Stimulated activated CD4-positive, alpha-beta T cell treated with anti-CD3 and anti-CD28 coated beads, Interleukin-15, amount 100 ng/mL, for 1 hour (primary cell): ENCODE results near the gene KCNN3.

ENCODE experiments used
- DNase-seq, 2 donors: peaks; one replicate each; pipeline ENCODE4 v3.0.0-alpha.2; 2020; ENCODE audit warnings: low read depth in 1 of 2, low spot score in 1 of 2

The KCNN3 gene

DNA sequence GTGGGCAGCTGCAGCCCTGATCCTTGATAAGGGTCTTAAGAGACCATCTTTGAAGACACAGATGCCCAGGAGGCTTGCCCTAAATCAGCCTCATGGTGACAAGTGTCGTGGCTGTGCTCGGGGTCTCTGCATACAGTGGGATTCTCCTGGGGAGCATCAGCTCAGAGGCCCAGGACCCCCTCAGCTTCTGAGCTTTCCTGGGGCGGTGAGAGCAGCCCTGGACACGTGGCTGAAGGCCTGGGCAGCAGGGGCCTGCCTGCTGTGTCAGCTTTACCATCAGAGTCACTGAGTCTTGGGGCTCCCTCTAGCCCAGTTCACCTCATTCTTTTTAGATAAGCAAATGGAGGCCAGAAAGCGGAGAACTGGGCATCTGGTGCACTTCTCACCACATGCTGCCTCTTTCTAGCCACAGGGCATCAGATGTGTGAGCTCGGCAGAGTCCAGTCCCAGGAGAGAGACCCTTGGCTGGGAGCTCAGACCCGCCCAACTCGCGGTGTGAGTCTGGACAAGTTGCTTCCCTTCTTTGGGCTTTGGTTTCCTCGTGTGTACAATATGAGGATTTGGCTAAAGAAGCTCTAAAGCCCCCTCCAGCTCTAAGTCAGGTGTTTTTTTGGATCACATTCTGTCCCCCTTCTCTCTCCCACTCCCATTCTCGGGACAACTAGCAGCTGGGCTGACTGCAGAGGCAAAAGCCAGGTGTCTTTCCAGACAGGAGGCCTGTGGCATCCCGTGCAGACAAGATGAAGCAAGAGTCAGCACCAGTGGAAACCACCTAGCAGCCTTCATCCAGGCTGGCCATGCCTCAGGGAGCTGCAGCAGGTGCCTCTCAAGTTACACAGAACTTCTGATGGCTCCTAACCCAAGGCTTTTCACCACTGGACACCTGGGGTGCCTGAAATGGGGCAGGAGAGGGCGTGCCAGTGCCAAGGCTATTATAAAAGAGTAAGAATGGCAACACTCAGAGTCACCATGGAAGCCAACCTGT, 119.1 kb downstream of the KCNN3 start:
- DNase-seq: no peak

DNA sequence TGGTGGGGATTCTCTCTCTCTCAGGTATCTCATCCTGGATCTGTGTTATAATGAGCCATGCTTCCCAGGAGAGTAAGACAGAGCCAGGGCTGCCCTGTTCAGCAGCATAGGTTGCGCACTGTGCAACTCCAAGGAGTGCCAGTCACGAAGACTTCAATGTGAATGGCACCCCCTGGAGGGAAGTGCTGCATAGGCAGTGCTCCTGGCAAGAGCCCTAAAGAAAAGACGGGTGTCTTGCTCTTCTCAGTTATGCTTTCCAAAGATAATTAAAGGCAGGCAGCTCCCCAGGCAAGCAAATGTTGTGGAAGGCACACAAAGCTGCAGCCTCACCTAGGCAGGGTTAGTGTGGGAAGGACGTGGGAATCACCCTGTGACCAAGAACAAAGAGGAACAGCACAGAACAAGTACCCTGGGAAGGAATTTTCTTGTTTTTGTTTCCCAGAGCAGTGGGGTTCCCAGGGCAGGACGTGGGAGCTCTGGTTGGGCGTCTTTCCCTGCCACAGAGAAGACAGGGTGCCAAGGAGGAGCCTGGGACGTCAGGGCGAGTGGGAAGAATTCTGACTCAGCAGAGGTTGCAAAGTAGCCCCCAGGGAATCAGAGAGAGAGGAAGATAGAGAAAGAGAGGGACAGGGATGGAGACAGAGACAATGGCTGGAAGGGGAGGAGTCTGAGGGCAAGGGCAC, 120.9 kb downstream of the KCNN3 start:
- DNase-seq: no peak

DNA sequence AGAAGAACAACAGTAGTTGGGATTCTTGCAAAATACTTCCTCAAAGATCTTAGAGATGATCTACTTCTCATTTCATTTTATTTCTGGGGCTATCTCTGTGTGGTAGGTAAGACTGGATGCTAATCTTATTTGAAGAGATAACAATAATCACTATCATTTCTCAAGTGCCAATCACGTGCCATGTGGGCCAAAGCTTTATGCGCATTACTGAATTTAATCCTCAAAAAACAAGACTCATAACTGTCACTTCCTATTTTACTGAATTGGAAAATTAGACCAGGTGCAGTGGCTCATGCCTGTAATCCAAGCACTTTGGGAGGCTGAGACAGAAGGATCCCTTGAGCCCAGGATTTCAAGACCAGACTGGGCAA, 121.7 kb downstream of the KCNN3 start:
- no peak for DNase-seq

DNA sequence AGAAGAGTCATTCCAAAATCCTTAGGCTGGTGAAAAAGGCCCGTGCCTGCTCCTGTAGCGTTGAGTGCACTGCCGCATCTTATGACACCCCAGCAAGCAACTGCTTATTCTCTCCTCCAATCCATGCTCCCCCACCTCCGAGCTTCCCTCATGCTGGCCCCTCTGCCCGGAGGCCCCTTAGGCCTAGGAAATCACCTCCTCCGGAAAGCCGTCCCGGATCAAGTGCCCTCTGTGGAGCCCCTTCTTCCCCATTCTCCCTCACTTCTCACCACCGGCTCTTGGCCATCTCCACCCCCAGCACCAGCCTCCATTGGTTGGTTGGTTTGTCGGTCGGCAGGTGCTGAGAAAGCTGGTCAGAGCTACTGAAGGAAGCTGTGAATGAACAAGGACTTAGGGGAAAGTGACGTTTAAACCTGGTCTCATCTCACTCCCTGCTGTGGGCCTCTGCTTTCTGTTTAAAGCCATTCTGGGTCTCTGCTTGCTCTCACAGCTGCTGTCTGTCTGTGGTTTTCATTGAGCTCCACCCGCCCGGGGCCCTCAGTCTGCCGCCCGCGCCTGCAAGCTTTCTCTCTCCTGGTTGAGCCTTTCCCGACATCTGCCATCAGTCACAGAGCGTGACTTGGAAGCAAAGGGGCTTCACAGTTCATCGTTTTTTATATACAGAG, 122.2 kb downstream of the KCNN3 start:
- peak; percentile 15 to 29 for DNase-seq

DNA sequence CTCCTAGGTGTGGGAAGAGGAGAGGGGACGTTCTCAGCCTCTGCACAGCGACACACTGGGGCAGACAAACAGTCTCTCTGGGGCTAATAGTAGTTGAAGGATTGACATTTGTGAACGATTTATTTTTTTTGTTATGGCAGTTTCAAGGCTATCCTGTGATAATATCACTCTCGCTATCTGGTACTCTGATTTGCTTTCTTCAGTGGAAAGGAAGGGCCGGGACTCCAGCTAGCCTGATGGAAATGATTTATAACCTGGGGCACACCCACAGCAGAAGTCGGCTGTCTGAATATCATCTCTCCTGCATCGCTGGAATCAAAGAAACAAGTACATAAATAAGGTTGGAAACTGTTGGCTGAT, 122.7 kb downstream of the KCNN3 start:
- no peak for DNase-seq

DNA sequence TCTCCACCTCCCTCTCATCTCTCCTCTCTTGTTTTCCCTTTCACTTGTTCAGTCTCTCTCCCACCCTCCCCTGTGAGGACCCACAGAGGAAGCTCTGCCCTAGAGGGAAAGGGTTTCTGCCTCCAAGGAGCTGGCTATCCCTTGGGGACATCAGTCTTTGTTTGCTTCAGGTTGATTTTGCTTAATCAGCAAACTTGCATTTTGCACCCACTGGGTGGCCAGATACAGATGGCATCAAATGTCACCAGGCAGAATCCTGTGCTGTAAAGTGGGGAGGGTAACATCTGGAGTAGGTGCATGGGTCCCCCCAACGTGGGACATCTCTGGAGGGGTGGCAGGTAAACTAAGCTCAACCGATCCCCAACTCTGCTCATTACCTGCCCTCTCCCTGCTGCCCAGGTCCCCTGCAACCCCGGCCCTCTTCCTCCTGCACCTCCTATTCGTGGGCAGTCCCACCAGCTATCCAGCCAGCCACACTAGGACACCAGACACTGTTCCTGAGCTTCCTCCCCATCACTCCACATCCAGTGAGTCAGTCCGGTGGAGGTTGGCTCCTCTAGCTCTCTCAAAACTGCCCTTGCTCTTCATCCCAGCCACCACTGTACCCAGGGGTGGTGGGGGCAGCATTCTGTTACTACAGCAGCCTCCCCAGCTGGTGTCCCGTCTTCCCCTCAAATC, 123.3 kb downstream of the KCNN3 start:
- no peak for DNase-seq

DNA sequence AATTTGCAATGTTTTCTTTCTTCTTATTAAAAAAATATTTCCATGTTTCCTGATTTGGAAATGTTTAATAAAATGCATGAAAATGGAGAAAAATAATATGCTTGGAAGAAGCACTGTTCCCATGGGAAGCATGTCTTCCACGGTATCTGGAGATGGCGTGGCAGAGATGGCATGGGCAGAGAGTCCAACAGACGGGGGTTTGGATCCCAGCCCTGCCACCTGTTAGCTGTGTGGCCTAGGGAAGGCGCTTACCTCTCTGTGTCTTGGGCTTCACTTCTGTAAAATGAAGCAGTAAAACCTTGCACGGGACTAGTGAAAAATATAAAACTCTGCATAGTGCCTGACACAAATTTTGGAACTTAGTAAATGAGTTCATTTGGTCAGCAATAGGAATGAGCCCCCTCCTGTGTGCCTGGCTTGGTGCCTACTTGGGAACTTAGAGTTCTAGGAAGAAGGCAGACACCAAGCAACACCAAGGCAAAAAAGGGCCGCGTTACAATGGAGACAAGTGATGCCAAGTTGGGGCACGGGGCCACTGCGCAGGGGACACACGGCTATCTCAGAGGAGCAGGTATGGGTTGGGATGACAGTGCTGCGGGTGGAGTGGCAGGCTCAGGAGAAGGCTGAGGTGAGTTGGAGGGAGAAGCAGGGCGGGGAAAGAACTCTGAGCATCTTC, 124.2 kb downstream of the KCNN3 start:
- DNase-seq: no peak

DNA sequence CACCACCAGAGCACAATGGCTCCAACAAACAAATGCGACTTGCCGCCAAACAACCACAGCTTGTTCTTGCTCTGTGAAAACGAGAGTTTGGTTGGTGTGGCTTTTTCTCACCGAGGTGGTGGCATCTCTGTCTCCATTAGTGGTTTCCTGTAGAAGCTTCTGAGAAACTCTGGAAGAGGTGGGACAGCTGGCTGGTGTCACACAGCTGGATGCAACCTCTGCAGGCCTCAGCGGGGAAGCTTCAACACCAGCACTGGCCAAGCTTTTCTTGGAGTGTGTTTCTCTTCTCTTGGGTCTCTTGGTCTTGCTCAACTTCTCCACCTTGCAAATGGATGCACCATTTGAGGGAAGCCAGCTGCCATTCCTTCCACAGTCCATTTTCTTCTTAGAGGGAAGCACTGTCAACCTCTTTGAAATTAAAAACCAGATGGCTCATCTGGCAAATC, 124.8 kb downstream of the KCNN3 start:
- DNase-seq: no peak

DNA sequence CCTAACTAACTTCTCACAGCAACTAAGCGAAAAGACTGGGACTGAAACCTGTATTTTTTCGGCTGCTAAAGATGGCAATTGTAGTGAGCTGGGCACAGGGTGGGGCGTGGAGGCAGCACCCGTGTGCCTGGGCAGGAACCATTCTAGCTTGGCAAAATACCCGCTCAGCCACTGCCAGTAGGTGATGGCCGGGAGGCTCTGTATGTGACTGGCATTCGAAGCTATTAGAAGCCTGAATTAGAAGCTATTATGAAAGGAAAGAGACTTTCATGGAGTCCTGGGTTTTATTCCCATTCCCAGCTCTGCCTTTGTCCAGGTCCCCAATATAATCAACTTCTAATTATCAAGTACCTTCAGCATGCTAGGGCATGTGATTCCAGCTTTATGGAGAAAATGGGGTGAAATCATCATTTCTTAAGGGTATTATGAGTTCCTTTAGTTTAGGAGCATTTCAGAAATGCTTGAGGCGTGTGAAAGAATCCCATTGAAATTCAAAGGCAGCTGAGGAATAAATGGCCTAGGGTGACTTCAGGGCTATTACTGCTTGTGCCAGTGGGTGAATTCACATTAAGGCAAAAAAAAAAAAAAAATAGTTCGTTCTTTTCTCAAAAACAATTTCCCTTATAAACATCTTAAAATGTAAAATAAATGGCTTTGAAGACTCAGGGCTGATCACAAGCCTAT, 125.6 kb downstream of the KCNN3 start:
- no peak for DNase-seq

DNA sequence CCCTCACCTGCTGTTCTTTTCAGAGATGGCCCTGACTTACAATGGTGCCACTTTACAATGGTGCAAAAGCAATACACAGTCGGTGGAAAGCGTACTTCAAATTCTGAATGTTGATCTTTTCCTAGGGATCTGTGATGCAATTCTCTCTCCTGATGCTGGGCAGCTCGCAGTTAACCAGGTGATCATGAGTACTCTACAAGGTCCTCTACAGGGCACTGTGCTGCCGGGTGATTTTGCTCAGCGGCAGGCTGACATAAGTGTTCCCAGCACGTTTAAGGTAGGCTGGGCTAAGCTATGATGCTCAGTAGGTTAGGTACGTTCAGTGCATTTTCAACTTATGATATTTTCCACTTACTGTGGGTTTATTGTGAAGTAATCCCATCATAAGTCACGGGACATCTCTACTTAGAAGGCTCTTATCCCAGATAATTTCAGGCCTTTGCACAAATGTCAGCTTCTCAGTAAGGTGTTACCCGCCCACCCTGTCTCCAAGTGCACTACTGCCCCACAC, 126.5 kb downstream of the KCNN3 start:
- no peak for DNase-seq

DNA sequence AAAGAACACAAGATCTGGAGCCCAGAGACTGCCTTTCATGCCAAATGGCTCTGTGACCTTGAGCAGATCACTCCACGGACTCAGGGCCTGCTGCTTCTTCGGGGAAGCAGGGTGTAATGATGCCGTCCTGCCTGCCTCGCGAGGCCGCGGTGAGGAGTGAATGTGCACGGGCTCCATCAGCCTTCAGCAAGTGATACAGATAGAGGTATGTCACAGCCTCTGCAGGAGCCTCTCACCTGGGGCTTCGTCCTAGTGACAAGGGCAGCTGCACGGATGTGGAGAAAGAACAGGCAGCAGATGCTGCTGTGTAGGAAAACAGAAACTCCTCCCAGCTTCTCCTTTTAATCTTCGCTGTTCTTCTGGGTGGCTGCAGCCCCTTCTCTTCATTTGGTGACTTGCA, 127.5 kb downstream of the KCNN3 start:
- no peak for DNase-seq

DNA sequence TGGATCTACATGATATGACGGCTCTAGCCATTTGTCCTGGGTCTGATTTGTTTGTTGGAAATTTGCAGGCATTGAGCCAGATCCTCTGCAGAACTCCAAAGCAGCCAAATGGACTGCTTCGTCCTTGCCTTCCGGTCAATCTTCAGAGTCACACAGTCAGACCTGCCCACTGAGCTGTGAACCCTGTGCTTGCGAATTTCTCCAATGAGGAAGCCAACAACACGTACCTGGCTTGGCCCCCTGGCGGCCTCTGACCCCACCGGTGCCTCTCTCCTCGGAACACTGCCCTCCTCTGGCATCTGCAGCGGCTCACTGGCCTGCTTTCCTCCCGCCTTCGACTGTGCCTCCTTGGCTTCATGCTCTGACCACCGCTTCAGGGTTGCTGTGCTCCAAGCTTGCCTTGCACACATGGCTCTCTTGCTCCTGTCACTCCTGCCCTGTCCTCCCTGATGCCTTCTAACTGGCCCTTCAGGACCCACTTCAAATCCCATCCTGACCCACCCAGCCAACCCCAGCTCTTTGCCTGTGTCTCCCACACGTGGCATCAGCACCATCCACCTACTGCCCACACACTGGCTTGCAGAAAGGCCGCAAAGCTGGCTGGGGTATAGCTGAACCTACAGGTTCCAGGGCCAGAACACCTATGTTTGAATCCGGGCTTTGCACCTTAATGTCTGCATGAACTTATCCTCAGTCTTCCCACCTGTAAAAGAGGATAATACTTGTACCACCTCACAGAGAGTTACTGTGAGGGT, 128.2 kb downstream of the KCNN3 start:
- no peak for DNase-seq

DNA sequence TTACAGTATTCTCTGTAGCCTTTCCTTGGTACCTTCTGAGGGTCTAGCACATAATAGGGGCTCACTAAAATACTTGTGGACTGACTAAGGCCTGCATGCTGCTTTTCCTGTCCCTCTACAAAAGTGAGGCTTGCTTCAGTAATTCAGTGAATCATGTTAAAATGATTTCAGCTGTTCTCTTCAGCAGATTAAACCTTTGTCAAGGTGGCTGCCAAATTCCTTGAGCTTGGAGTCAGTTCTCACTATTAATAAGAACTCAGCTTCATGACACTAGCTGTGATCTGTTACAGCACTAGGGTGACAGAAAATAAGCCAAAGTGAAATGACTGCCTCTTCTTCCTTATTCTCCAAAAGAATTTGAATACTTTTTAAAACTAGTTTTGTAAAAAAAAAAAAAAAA, 128.8 kb downstream of the KCNN3 start:
- DNase-seq: no peak

DNA sequence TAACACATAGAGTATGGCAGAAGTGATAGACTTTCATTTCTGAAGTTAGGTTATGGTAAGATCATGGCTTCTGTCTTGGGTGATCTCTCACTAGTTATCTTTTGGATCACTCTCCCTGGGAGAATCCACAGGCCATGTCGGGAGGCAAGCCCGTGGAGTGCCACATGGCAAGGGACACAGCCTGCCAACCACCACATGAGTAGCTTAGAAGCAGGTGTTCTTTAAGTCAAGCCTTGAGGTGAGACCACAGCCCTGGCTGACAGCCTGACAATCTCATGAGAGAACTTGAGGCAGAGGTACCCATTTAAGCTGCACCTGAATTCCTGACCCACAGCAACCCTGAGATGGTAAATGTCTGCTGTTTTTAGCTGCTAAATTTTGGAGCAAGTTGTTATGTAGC, 130.4 kb downstream of the KCNN3 start:
- DNase-seq: no peak

DNA sequence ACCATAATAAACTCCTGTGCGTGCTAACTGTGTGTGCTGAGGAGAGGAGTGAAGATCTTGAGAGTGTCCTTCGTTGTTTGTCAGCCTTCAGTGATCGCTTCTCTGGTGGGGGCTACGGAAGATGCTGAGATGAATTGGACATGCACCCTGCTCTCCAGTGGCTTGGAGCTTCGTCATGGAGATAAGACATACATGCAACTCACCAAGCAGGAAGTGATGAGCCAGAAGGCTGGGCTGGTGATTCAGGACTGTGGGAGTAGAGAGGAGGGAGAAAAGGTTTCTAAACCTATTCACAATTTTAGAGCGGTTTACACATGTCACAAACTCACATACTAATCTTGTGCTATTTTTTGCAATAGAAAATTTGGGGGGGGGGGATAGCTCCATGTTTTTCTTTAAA, 133.2 kb downstream of the KCNN3 start:
- DNase-seq: peak in 1 of 2 donors; percentile 22

DNA sequence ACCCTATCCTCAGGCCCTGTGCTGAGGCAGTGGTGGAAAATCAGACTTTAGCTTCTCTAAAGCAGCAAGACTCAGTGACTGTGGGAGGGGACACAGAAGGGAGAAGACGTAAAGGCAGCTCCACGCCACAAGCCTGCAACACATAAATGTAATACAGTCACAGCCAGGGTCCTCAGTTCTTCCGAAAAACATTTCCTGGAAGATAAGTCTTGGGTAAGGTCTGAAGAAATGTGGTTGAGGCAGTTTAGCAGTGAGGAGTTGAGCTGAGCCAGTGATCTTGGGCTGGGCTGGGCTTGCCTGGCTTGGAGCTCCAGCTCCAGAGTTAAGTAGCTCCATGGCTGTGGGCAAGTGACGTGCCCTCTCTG, 134.3 kb downstream of the KCNN3 start:
- no peak for DNase-seq

DNA sequence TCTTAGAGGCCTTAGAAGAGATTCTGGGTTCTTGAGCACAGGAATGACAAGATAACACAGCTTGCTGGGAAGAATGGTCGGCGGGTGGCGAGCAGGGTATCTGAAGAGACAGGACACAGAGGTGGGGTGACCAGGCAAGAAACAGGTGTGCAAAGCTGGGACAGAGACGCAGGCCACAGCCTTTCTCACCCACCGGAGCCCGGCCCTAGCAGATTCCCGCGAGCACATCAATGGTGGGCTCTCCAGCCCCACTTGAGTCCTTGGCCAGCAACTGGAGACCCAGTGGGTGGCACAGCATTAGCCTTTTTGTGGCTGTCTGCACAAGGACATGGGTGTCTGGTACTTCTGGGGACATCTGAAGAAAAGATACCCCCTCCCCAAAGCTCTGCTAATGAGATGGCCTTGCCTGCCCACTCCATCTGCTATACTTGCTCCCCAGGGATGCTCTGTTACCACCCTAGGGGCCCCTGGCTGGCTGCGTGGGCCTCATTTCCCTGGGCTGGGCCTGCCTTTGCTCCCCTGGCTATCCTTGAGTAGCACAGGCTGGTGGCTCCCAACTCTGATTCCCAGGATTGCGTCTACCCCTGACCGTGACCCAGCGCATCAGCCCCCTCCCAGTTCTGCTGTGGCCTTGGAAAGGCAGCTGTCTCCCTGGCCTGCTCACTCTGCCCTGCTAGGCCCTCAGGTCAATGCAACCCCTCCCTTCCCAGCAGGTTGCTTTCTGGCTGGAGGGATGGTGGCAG, 134.8 kb downstream of the KCNN3 start:
- no peak for DNase-seq

DNA sequence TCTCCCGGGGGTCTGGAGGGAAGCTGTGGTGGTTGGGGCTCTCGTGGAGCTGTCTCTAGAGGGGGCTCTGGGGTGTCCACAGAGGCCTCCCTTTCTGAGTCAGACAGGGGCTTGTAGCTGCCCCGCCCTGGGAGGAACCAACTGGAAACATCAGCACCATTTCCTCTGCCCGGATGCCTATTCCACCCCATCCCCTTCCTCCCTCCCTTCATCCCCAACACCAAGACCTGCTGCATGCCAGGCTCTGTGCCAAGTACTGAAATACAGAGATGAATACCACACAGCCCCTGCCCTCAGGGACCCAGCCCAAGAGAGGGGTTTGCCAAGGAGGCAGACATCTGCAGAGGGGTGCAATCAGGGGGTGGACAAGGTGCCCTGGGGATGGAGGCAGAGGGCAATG, 136.5 kb downstream of the KCNN3 start:
- DNase-seq: no peak
